ENCODE measurements around the gene COG6. TPM values are rescaled to one million over a fixed set of nuclear protein-coding genes. Genes with fewer than 3 reads are reported as not detected.

The COG6 gene
- 17.3 and 19.8 TPM in 2 replicates for total RNA-seq

DNA sequence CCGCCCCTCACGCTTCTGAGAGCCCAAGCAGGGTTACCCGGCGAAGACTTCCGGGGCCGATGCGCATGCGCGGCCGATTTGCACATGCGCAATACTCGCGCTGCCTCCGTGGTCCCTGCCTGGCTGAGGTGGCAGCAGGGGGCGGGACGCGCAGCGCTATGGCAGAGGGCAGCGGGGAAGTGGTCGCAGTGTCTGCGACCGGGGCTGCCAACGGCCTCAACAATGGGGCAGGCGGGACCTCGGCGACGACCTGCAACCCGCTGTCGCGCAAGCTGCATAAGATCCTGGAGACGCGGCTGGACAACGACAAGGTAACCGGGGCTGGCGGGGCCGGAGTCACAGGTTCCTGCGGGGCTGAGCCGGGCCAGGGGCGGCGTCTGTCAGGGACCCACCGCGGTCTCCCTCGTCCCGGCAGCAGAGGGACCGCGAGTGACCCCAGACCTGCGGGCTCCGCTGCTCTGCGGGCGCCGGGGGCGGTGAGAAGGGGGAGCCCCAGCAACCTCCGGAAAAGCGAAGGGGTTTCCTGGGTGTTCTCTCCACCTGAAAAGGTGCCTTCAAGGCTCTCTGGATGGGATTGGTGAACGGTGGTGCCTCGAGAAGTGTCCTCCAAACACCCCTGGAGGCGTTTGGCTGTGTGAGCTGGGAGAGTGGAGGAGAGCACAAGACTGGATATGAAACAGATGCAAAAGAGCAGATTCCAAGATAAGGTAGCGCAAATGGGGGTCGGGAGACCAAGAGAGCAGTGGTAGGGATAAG is at the start of gene COG6:
TSS of gene COG6 (plus strand) at position 94 of the 756 bp plus-strand sequence. CDS start at position 159, 65 bp downstream.

Other genes starting within 250 kb of the COG6 start
- gene LHFPL6, start 52.5 kb upstream of the COG6 start, total RNA-seq, result 19.3 and 26.6 TPM in 2 replicates

All from endothelial cell of coronary artery (primary cell).